K562 (cell line): Measurements from ENCODE around the gene CD2. TPM values are rescaled to one million over a fixed set of nuclear protein-coding genes. Genes with fewer than 3 reads are reported as not detected.
A peak's percentile ranks its signal among the peaks of the same experiment; 100 is the strongest.

Source experiments
- ATAC-seq: fragments of 200-7000 bp; cut with Tn5 transposase; 3 replicates; pipeline ENCODE4 v1.9.1; 2020; ENCODE audit warnings: moderate library complexity
- BruUV-seq: library from RNA; stranded (reverse); fragments of 400-500 nt; replicated peaks from 2 replicates; lab custom pipeline; 2021; lab: Mats Ljungman, UMichigan
- CTCF ChIA-PET: fragments of 300-600 bp; formaldehyde crosslinking; extraction: SDS; loops from one replicate; lab custom pipeline; 2021; ENCODE audit warnings: low intra/inter-chr PET ratio; lab: Yijun Ruan, JAX
- POLR2A ChIA-PET: fragments of 300-600, 350-650 bp; sonication (Branson Sonifier 250); formaldehyde crosslinking; extraction: SDS; loops from one replicate; lab custom pipeline; 2021; ENCODE audit warnings: antibody characterized with exemption, inconsistent platforms; lab: Yijun Ruan, JAX
- DNase-seq, 4 experiments: peaks; one replicate each; pipeline versions ENCODE4 v3.0.0 to v3.0.0-alpha.2; 2011 to 2018; ENCODE audit warnings: low spot score in 3 of 4, mixed read lengths in 3 of 4; ENCODE audit errors: extremely low read depth in 1 of 4
- FAIRE-seq: peaks from 2 replicates; lab custom pipeline; 2011; peaks lifted over from hg19 to GRCh38; lab: Jason Lieb, UNC
- H2AFZ ChIP-seq: 2 replicates; pipeline ENCODE4 v1.6.0; 2011; ENCODE audit warnings: low read depth, low read length, control low read depth, inconsistent platforms
- H3K27ac ChIP-seq: fragments of 200-600 bp; 3 replicates; pipeline ENCODE4 v1.8.0; 2011; ENCODE audit warnings: low read depth, mild to moderate bottlenecking, control low read depth, inconsistent platforms, low read length, moderate library complexity, mixed read lengths; ENCODE audit errors: extremely low read depth
- H3K27me3 ChIP-seq, 2 experiments: fragments of 300-600 bp in 1 of 2; 2 replicates in 1 of 2; 3 replicates in 1 of 2; pipeline versions ENCODE4 v1.6.0 to v1.8.0; 2011; ENCODE audit warnings: inconsistent platforms in 2 of 2, low read length in 2 of 2, mild to moderate bottlenecking in 1 of 2, mixed read lengths in 1 of 2, moderate library complexity in 1 of 2; ENCODE audit not compliant: control insufficient read depth in 2 of 2, insufficient read depth in 2 of 2
- H3K36me3 ChIP-seq: fragments of 300-600 bp; 3 replicates; pipeline ENCODE4 v1.8.0; 2011; ENCODE audit warnings: mild to moderate bottlenecking, low read length, inconsistent platforms; ENCODE audit not compliant: control insufficient read depth, insufficient read depth
- H3K4me1 ChIP-seq, 2 experiments: fragments of 200-600 bp in 1 of 2; replicated peaks in 1 of 2; 2 replicates in 1 of 2; 3 replicates in 1 of 2; pipeline versions ENCODE4 v1.5.1 to v1.8.0; 2011; ENCODE audit warnings: inconsistent platforms in 2 of 2, low read length in 2 of 2, mild to moderate bottlenecking in 1 of 2, mixed read lengths in 1 of 2, moderate library complexity in 1 of 2; ENCODE audit not compliant: control insufficient read depth in 2 of 2, insufficient read depth in 2 of 2
- H3K4me2 ChIP-seq: 2 replicates; pipeline ENCODE4 v1.6.1; 2011; ENCODE audit warnings: low read length, control low read depth, inconsistent platforms, mixed read lengths; ENCODE audit not compliant: insufficient read depth
- H3K4me3 ChIP-seq: fragments of 200-600 bp; sonication (generic), shearing (Covaris generic); 2 replicates; pipeline ENCODE4 v1.5.1; 2016; ENCODE audit warnings: control low read depth, inconsistent platforms
- H3K79me2 ChIP-seq: fragments of 200-600 bp; 3 replicates; pipeline ENCODE4 v1.8.0; 2011; ENCODE audit warnings: low read length, inconsistent platforms; ENCODE audit not compliant: control insufficient read depth, insufficient read depth
- H3K9ac ChIP-seq, 2 experiments: 2 replicates each; pipeline versions ENCODE4 v1.6.0 to v1.6.1; 2011; ENCODE audit warnings: low read depth in 2 of 2, low read length in 2 of 2, control low read depth in 1 of 2, inconsistent platforms in 1 of 2, mild to moderate bottlenecking in 1 of 2, mixed read lengths in 1 of 2; ENCODE audit not compliant: insufficient read depth in 1 of 2
- H3K9me1 ChIP-seq: one replicate; pipeline ENCODE4 v1.6.0; 2011; ENCODE audit warnings: inconsistent platforms, mild to moderate bottlenecking, low read length, moderate library complexity; ENCODE audit not compliant: control insufficient read depth, insufficient read depth
- H3K9me3 ChIP-seq: replicated peaks from 2 replicates; pipeline ENCODE4 v1.5.1; 2011; ENCODE audit warnings: low read depth, low read length, inconsistent platforms; ENCODE audit not compliant: control insufficient read depth, insufficient read depth
- H4K20me1 ChIP-seq: replicated peaks from 2 replicates; pipeline ENCODE4 v1.6.1; 2011; ENCODE audit warnings: low read length, inconsistent platforms, mixed read lengths; ENCODE audit not compliant: control insufficient read depth, insufficient read depth
- CBFA2T3 ChIP-seq: fragments of 450-650 bp; IDR thresholded peaks from 2 replicates; pipeline ENCODE4 v1.6.1; 2017
- CBX3 ChIP-seq, 2 experiments: IDR thresholded peaks; 1 replicate in 1 of 2; 2 replicates in 1 of 2; pipeline ENCODE4 v1.6.1; 2012; ENCODE audit warnings: inconsistent platforms in 2 of 2, low read length in 2 of 2, borderline replicate concordance in 1 of 2, control low read depth in 1 of 2
- CEBPZ ChIP-seq: fragments of 150-350 bp; IDR thresholded peaks from 2 replicates; pipeline ENCODE4 v1.6.1; 2014; ENCODE audit warnings: low read depth, mild to moderate bottlenecking, low read length, borderline replicate concordance
- FOXJ2 ChIP-seq: fragments of 200-800 bp; sonication (Bioruptor generic); IDR thresholded peaks from 2 replicates; pipeline ENCODE4 v1.6.1; 2016; ENCODE audit warnings: missing genetic modification characterization, missing compliant biosample characterization
- GATAD2B ChIP-seq: fragments of 450-650 bp; IDR thresholded peaks from 2 replicates; pipeline ENCODE4 v1.6.1; 2017; ENCODE audit warnings: mild to moderate bottlenecking, borderline replicate concordance
- GTF2B ChIP-seq: IDR thresholded peaks from 2 replicates; pipeline ENCODE4 v1.6.1; 2011; ENCODE audit not compliant: insufficient read length; ENCODE audit errors: extremely low read depth
- HMG20B ChIP-seq: fragments of 250-450 bp; sonication (Bioruptor Pico); IDR thresholded peaks from 2 replicates; pipeline ENCODE4 v1.5.0; 2021; ENCODE audit warnings: mild to moderate bottlenecking
- L3MBTL2 ChIP-seq: fragments of 450-650 bp; IDR thresholded peaks from 2 replicates; pipeline ENCODE4 v1.6.1; 2016; ENCODE audit warnings: mild to moderate bottlenecking, moderate library complexity
- NFATC3 ChIP-seq: fragments of 450-650 bp; IDR thresholded peaks from 2 replicates; pipeline ENCODE4 v1.6.1; 2017; ENCODE audit warnings: mild to moderate bottlenecking
- ZNF184 ChIP-seq: sonication (generic); formaldehyde crosslinking; IDR thresholded peaks from 2 replicates; pipeline ENCODE4 v1.5.0; 2020; ENCODE audit warnings: missing genetic modification reagents
- ZNF609 ChIP-seq: sonication (generic); formaldehyde crosslinking; IDR thresholded peaks from 2 replicates; pipeline ENCODE4 v1.8.1; 2023; ENCODE audit warnings: missing genetic modification reagents, mild to moderate bottlenecking, borderline replicate concordance
- ZNF830 ChIP-seq: fragments of 250-450 bp; sonication (Bioruptor Pico); IDR thresholded peaks from 2 replicates; pipeline ENCODE4 v1.5.0; 2021; ENCODE audit warnings: mild to moderate bottlenecking
- WGBS: fragments of 100-300 bp; shearing (Covaris generic); methylation state at CpG from one replicate; pipeline ENCODE4 v1.1.6; 2016; ENCODE audit warnings: low coverage, mixed read lengths; ENCODE audit not compliant: insufficient coverage; ENCODE audit errors: missing lambda C conversion rate; 5-methylcytosine and 5-hydroxymethylcytosine counted together
- in situ Hi-C: fragments of 300-500 bp; cut with MboI; formaldehyde crosslinking; loops from 4 replicates; pipeline ENCODE4 v1.15.0; 2018; ENCODE audit warnings: inconsistent platforms, mixed read lengths
- intact Hi-C: fragments of 100-400 bp; cut with micrococcal nuclease; formaldehyde crosslinking; loops from 2 replicates; pipeline ENCODE4 v1.14.2; 2022
- polyA plus RNA-seq, 8 experiments: library from polyadenylated mRNA; depleted of rRNA in 4 of 8; stranded (reverse) in 5 of 8; unstranded in 3 of 8; fragments of >200 nt; fragmentation: Nextera tagmentation in 2 of 8; fragmentation: Illumina TruSeq in 1 of 8; extraction: Ambion mirVana in 2 of 8; extraction: Trizol in 1 of 8; gene quantifications; 2 replicates each; pipeline versions ENCODE4 v1.2.1 to v1.2.3, GENCODE V29; 2011 to 2014; ENCODE audit warnings: inconsistent platforms in 1 of 8, missing spikeins in 1 of 8
- total RNA-seq, 7 experiments: library from RNA; depleted of rRNA in 6 of 7; stranded (reverse); fragments of >200 nt in 6 of 7; fragmentation: Illumina TruSeq in 2 of 7; extraction: Trizol in 2 of 7; gene quantifications; 2 replicates each; pipeline versions ENCODE4 v1.2.1 to v1.2.3, GENCODE V29; 2011 to 2021; ENCODE audit warnings: low replicate concordance in 1 of 7

Gene CD2
- total and polyA plus RNA-seq, 9 of the 15 experiments (the other 6 are each of a cell fraction or from before 2014, with no cell fraction given): 0.07 to 0.16 TPM; not detected in 7

GRCh38 chr1:116768416-116769103 lies 14.3 kb downstream of the CD2 start:
- H3K36me3 ChIP-seq: no peaks in the 10 kb centered on the region
- no peak overlapping the region for H3K4me2 ChIP-seq
- no peaks in the 10 kb centered on the region for H4K20me1 ChIP-seq
- ATAC-seq: no peak
- no peaks in the 10 kb centered on the region for H3K79me2 ChIP-seq
- FAIRE-seq: no peak
- no peaks in the 10 kb centered on the region for H3K9me1 ChIP-seq
- H3K4me3 ChIP-seq: no peak overlapping the region
- 52% methylated on average over 13 of the region's 13 CpGs for WGBS
- H3K27ac ChIP-seq: no peak overlapping the region
- no peak overlapping the region for H3K9ac ChIP-seq
- H3K4me1 ChIP-seq: peaks cover 7 to 13% of the 10 kb centered on the region in 2 experiments
- no TSS peak for BruUV-seq
- ChIA-PET CTCF (no interaction called here), POLR2A (interaction anchor here (0.7 to 1.7 kb wide), 2 partner anchors 11 to 134 kb away, joined by 3 to 6 read pairs; no protein-coding TSS in a partner anchor)
- H2AFZ ChIP-seq: peak overlapping the region; percentile 57
- intact Hi-C loops: no loop called here
- no peaks in the 10 kb centered on the region for H3K27me3 ChIP-seq
- no peaks in the 10 kb centered on the region for H3K9me3 ChIP-seq
- no peak for DNase-seq
- TF ChIP-seq NFATC3: no peak
- TF ChIP-seq CEBPZ: no peak
- TF ChIP-seq ZNF609 (CRISPR knock-in tag): no peak
- TF ChIP-seq CBFA2T3: no peak
- no peak for TF ChIP-seq FOXJ2
- no peak for TF ChIP-seq HMG20B (CRISPR knock-in tag)
- TF ChIP-seq CBX3 (IDR thresholded peaks at IDR 0.05; ENCODE audit: borderline replicate concordance in 1 of 2, low read length in 2 of 2): no peak
- TF ChIP-seq ZNF184 (CRISPR knock-in tag): no peak
- no peak for TF ChIP-seq GATAD2B
- no peak for TF ChIP-seq L3MBTL2
- no peak for TF ChIP-seq GTF2B
- TF ChIP-seq ZNF830 (CRISPR knock-in tag): no peak
- TF ChIP-seq, all 486 proteins: peak for 0
- in situ Hi-C loops: no loop called here
